Measurements from ENCODE around the gene TARS2.

- TF ChIP-seq EZH2phosphoT487 (IDR thresholded peaks at IDR 0.05; ENCODE audit: insufficient read depth, low read depth) (no peak), EZH2 (IDR thresholded peaks at IDR 0.05; ENCODE audit: insufficient read depth, poor library complexity, severe bottlenecking) (no peak)
Measured at GRCh38 chr1:150514913-150515327, 27.7 kb downstream of the TARS2 start.
